Mesenchymal stem cell (in vitro differentiated cells and primary cell): Measurements from ENCODE around the gene MICAL3.

Experiments
- DNase-seq: peaks from one replicate; pipeline ENCODE4 v3.0.0-alpha.2; 2013
- H2AFZ ChIP-seq: one replicate; pipeline ENCODE4 v1.6.1; 2013; ENCODE audit warnings: low read depth, mild to moderate bottlenecking, control low read depth, inconsistent platforms, low read length, moderate library complexity
- H2AK5ac ChIP-seq: 2 replicates; pipeline ENCODE4 v1.6.1; 2013; ENCODE audit warnings: low read length, moderate library complexity, mild to moderate bottlenecking, inconsistent platforms; ENCODE audit not compliant: severe bottlenecking
- H2BK120ac ChIP-seq: one replicate; pipeline ENCODE4 v1.6.1; 2013; ENCODE audit warnings: low read depth, mild to moderate bottlenecking, inconsistent platforms, low read length, moderate library complexity
- H2BK12ac ChIP-seq, 2 experiments: one replicate each; pipeline ENCODE4 v1.6.1; 2013; ENCODE audit warnings: inconsistent platforms in 2 of 2, low read length in 2 of 2, mild to moderate bottlenecking in 2 of 2, moderate library complexity in 2 of 2, control low read depth in 1 of 2
- H2BK15ac ChIP-seq: one replicate; pipeline ENCODE4 v1.6.1; 2013; ENCODE audit warnings: mild to moderate bottlenecking, low read depth, inconsistent platforms; ENCODE audit not compliant: poor library complexity, severe bottlenecking
- H2BK5ac ChIP-seq: 2 replicates; pipeline ENCODE4 v1.6.1; 2013; ENCODE audit warnings: low read depth, mild to moderate bottlenecking, low read length, control low read depth, inconsistent platforms; ENCODE audit not compliant: poor library complexity, severe bottlenecking
- H3K14ac ChIP-seq, 2 experiments: one replicate each; pipeline ENCODE4 v1.6.1; 2013; ENCODE audit warnings: inconsistent platforms in 2 of 2, low read length in 2 of 2, control low read depth in 1 of 2, mild to moderate bottlenecking in 1 of 2, moderate library complexity in 1 of 2
- H3K18ac ChIP-seq, 2 experiments: one replicate each; pipeline ENCODE4 v1.6.1; 2013; ENCODE audit warnings: inconsistent platforms in 2 of 2, low read length in 2 of 2, control low read depth in 1 of 2, low read depth in 1 of 2, mild to moderate bottlenecking in 1 of 2
- H3K23ac ChIP-seq, 2 experiments: one replicate each; pipeline ENCODE4 v1.6.1; 2013; ENCODE audit warnings: inconsistent platforms in 2 of 2, low read length in 2 of 2, mild to moderate bottlenecking in 2 of 2, moderate library complexity in 2 of 2, control low read depth in 1 of 2
- H3K27ac ChIP-seq: 2 replicates; pipeline ENCODE4 v1.5.1; 2013; ENCODE audit warnings: mild to moderate bottlenecking, moderate library complexity, low read length, control low read depth, inconsistent platforms; ENCODE audit not compliant: poor library complexity, severe bottlenecking
- H3K27me3 ChIP-seq, 2 experiments: 2 replicates each; pipeline versions ENCODE4 v1.6.1 to v1.7.0; 2013; ENCODE audit warnings: low read length in 2 of 2, mild to moderate bottlenecking in 2 of 2, moderate library complexity in 2 of 2, control low read depth in 1 of 2, inconsistent platforms in 1 of 2; ENCODE audit not compliant: control insufficient read depth in 1 of 2, insufficient read depth in 1 of 2
- H3K36me3 ChIP-seq, 2 experiments: 2 replicates each; pipeline versions ENCODE4 v1.6.1 to v1.7.0; 2013; ENCODE audit warnings: low read length in 2 of 2, control low read depth in 1 of 2, inconsistent platforms in 1 of 2, low read depth in 1 of 2, mild to moderate bottlenecking in 1 of 2; ENCODE audit not compliant: insufficient read depth in 2 of 2, control insufficient read depth in 1 of 2
- H3K4ac ChIP-seq, 2 experiments: one replicate each; pipeline ENCODE4 v1.6.1; 2013; ENCODE audit warnings: inconsistent platforms in 2 of 2, low read length in 2 of 2, mild to moderate bottlenecking in 2 of 2, moderate library complexity in 2 of 2, control low read depth in 1 of 2, low read depth in 1 of 2
- H3K4me1 ChIP-seq: 2 replicates; pipeline ENCODE4 v1.6.1; 2013; ENCODE audit warnings: low read depth, low read length, control low read depth; ENCODE audit not compliant: control insufficient read depth, insufficient read depth
- H3K4me2 ChIP-seq: 2 replicates; pipeline ENCODE4 v1.6.1; 2013; ENCODE audit warnings: low read length, mild to moderate bottlenecking, inconsistent platforms; ENCODE audit not compliant: poor library complexity, severe bottlenecking
- H3K4me3 ChIP-seq, 2 experiments: 2 replicates each; pipeline versions ENCODE4 v1.5.1 to v1.7.0; 2013; ENCODE audit warnings: low read length in 2 of 2, mild to moderate bottlenecking in 2 of 2, control low read depth in 1 of 2, low read depth in 1 of 2; ENCODE audit not compliant: insufficient read depth in 1 of 2
- H3K79me1 ChIP-seq: replicated peaks from 2 replicates; pipeline ENCODE4 v1.6.1; 2013; ENCODE audit warnings: mild to moderate bottlenecking, control low read depth, low read length, inconsistent platforms; ENCODE audit not compliant: poor library complexity, severe bottlenecking
- H3K9ac ChIP-seq: 2 replicates; pipeline ENCODE4 v1.7.0; 2013; ENCODE audit warnings: mild to moderate bottlenecking, low read length, moderate library complexity
- H3K9me3 ChIP-seq: 2 replicates; pipeline ENCODE4 v1.7.0; 2013; ENCODE audit warnings: mild to moderate bottlenecking, low read length; ENCODE audit not compliant: control insufficient read depth
- H4K8ac ChIP-seq: one replicate; pipeline ENCODE4 v1.6.1; 2013; ENCODE audit warnings: inconsistent platforms, mild to moderate bottlenecking, low read length, moderate library complexity
- H4K91ac ChIP-seq: one replicate; pipeline ENCODE4 v1.6.1; 2013; ENCODE audit warnings: mild to moderate bottlenecking, low read length, inconsistent platforms
- WGBS: methylation state at CpG from one replicate; pipeline ENCODE4 v1.1.7; 2013; ENCODE audit warnings: mixed read lengths; 5-methylcytosine and 5-hydroxymethylcytosine counted together

The MICAL3 gene

GRCh38 chr22:17876306-17876831, 148.0 kb downstream of the MICAL3 start:
- H3K4me3 ChIP-seq, result no peak overlapping the region
- H4K91ac ChIP-seq, result no peak overlapping the region
- H2BK15ac ChIP-seq, result no peak overlapping the region
- peak; percentile 13 for DNase-seq
- H3K4me2 ChIP-seq, result no peak overlapping the region
- no peaks in the 10 kb centered on the region for H3K9me3 ChIP-seq
- H4K8ac ChIP-seq, result no peak overlapping the region
- no peak overlapping the region for H3K14ac ChIP-seq
- peaks cover 32% of the 10 kb centered on the region for H3K79me1 ChIP-seq
- no peaks in the 10 kb centered on the region for H3K27me3 ChIP-seq
- H2AK5ac ChIP-seq, result no peak overlapping the region
- 87% methylated on average over 4 of the region's 4 CpGs for WGBS
- H3K9ac ChIP-seq, result no peak overlapping the region
- H3K18ac ChIP-seq, result no peak overlapping the region
- H2BK120ac ChIP-seq, result no peak overlapping the region
- peaks cover 2% of the 10 kb centered on the region for H3K4me1 ChIP-seq
- no peak overlapping the region for H3K23ac ChIP-seq
- H2AFZ ChIP-seq, result no peak overlapping the region
- H2BK5ac ChIP-seq, result no peak overlapping the region
- H2BK12ac ChIP-seq, result no peak overlapping the region
- no peak overlapping the region for H3K4ac ChIP-seq
- peaks cover 76 to 80% of the 10 kb centered on the region in 2 experiments for H3K36me3 ChIP-seq
- no peak overlapping the region for H3K27ac ChIP-seq

DNA sequence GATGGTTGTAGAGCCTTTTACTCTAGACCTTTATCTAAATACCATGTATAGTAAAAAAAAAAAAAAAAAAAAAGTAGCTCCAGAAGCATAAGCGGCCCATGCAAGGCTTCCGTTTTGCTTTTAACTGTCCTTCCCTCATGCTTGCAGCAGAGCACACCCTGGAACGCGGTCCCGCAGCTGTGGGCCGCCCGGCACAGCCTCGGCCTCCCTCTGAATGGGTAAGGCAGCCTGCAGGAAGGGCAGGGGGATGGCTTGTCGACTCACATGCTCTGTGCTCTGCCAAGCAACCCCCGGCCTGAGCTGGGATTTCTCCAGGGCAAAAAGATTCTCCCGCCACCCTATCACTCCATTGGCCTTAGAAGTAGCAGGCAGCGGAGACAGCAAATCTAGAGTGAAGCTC, 148.7 kb downstream of the MICAL3 start:
- Histone ChIP-seq H2BK120ac (no peak overlapping the region), H2AK5ac (no peak overlapping the region), H2BK15ac (no peak overlapping the region), H3K27ac (no peak overlapping the region), H3K4me1 (peaks cover 2% of the 10 kb centered on the region), H4K91ac (peak overlapping the region; percentile 22), H3K9ac (no peak overlapping the region), H4K8ac (no peak overlapping the region), H3K79me1 (peaks cover 29% of the 10 kb centered on the region), H3K18ac (no peak overlapping the region), H2BK12ac (no peak overlapping the region), H3K14ac (no peak overlapping the region), H3K23ac (no peak overlapping the region), H2BK5ac (no peak overlapping the region), H3K9me3 (no peaks in the 10 kb centered on the region), H3K4me3 (no peak overlapping the region), H3K36me3 (peaks cover 76 to 80% of the 10 kb centered on the region in 2 experiments), H3K27me3 (no peaks in the 10 kb centered on the region), H3K4me2 (no peak overlapping the region), H3K4ac (no peak overlapping the region), H2AFZ (no peak overlapping the region)
- WGBS, result 95% methylated on average over 12 of the region's 12 CpGs
- DNase-seq, result no peak

- H3K4me3 ChIP-seq, result no peak overlapping the region
- H4K91ac ChIP-seq, result no peak overlapping the region
- no peak overlapping the region for H3K23ac ChIP-seq
- H3K4me1 ChIP-seq, result peaks cover 2% of the 10 kb centered on the region
- no peaks in the 10 kb centered on the region for H3K27me3 ChIP-seq
- H3K79me1 ChIP-seq, result peaks cover 29% of the 10 kb centered on the region
- no peak overlapping the region for H2BK12ac ChIP-seq
- no peak overlapping the region for H3K27ac ChIP-seq
- H2AFZ ChIP-seq, result no peak overlapping the region
- no peak overlapping the region for H3K4ac ChIP-seq
- no peak for DNase-seq
- 97% methylated on average over 10 of the region's 15 CpGs for WGBS
- no peak overlapping the region for H2BK5ac ChIP-seq
- no peak overlapping the region for H3K9ac ChIP-seq
- no peaks in the 10 kb centered on the region for H3K9me3 ChIP-seq
- no peak overlapping the region for H4K8ac ChIP-seq
- no peak overlapping the region for H3K18ac ChIP-seq
- no peak overlapping the region for H2BK120ac ChIP-seq
- no peak overlapping the region for H2BK15ac ChIP-seq
- H2AK5ac ChIP-seq, result no peak overlapping the region
- peaks cover 76 to 80% of the 10 kb centered on the region in 2 experiments for H3K36me3 ChIP-seq
- no peak overlapping the region for H3K4me2 ChIP-seq
- no peak overlapping the region for H3K14ac ChIP-seq
Measured at GRCh38 chr22:17875156-17875555, 149.2 kb downstream of the MICAL3 start.

GRCh38 chr22:17874231-17874905, 150.0 kb downstream of the MICAL3 start:
- H3K27me3 ChIP-seq, result no peaks in the 10 kb centered on the region
- H3K4me3 ChIP-seq, result no peak overlapping the region
- peaks cover 2% of the 10 kb centered on the region for H3K4me1 ChIP-seq
- H3K4me2 ChIP-seq, result no peak overlapping the region
- WGBS, result 95% methylated on average over 15 of the region's 15 CpGs
- no peak overlapping the region for H4K91ac ChIP-seq
- H2BK12ac ChIP-seq, result peak overlapping the region in 1 of 2 experiments; percentile 11
- H3K27ac ChIP-seq, result no peak overlapping the region
- no peak for DNase-seq
- no peak overlapping the region for H2AFZ ChIP-seq
- H3K4ac ChIP-seq, result no peak overlapping the region
- no peak overlapping the region for H4K8ac ChIP-seq
- H2BK5ac ChIP-seq, result no peak overlapping the region
- no peak overlapping the region for H3K23ac ChIP-seq
- H3K36me3 ChIP-seq, result peaks cover 76 to 77% of the 10 kb centered on the region in 2 experiments
- no peak overlapping the region for H2BK120ac ChIP-seq
- H3K18ac ChIP-seq, result no peak overlapping the region
- H3K9ac ChIP-seq, result no peak overlapping the region
- H2AK5ac ChIP-seq, result no peak overlapping the region
- H3K9me3 ChIP-seq, result no peaks in the 10 kb centered on the region
- no peak overlapping the region for H2BK15ac ChIP-seq
- peaks cover 33% of the 10 kb centered on the region for H3K79me1 ChIP-seq
- no peak overlapping the region for H3K14ac ChIP-seq
